HepG2 (cell line): ENCODE measurements around the gene ADGRB3. TPM values are rescaled to one million over a fixed set of nuclear protein-coding genes. Genes with fewer than 3 reads are reported as not detected.

Experiments
- ATAC-seq: fragments of 200-7000 bp; cut with Tn5 transposase; 3 replicates; pipeline ENCODE4 v1.9.1; 2020; ENCODE audit warnings: mild to moderate bottlenecking, moderate library complexity
- BruUV-seq: library from RNA; stranded (reverse); fragments of 400-500 nt; replicated peaks from 2 replicates; lab custom pipeline; 2021; lab: Mats Ljungman, UMichigan
- CTCF ChIA-PET: fragments of 300-600 bp; formaldehyde crosslinking; extraction: SDS; loops from one replicate; lab custom pipeline; 2021; ENCODE audit warnings: low total read pairs, inconsistent platforms, low intra/inter-chr PET ratio; lab: Yijun Ruan, JAX
- POLR2A ChIA-PET: fragments of 350-600 bp; sonication (Branson Sonifier 250); formaldehyde crosslinking; loops from one replicate; lab custom pipeline; 2020; ENCODE audit warnings: antibody characterized with exemption, inconsistent platforms; lab: Yijun Ruan, JAX
- DNase-seq: peaks from one replicate; pipeline ENCODE4 v3.0.0-alpha.2; 2015; ENCODE audit warnings: low spot score
- FAIRE-seq: peaks from 3 replicates; lab custom pipeline; 2011; peaks lifted over from hg19 to GRCh38; lab: Jason Lieb, UNC
- H2AFZ ChIP-seq: one replicate; pipeline ENCODE4 v1.6.1; 2011; ENCODE audit warnings: low read length, inconsistent platforms
- H3K27ac ChIP-seq: fragments of 300-600 bp; 3 replicates; pipeline ENCODE4 v1.8.0; 2011; ENCODE audit warnings: mixed run types, mild to moderate bottlenecking, mixed read lengths, low read length, inconsistent platforms; ENCODE audit not compliant: insufficient read depth; ENCODE audit errors: extremely low read length
- H3K27me3 ChIP-seq, 2 experiments: fragments of 200-600 bp in 1 of 2; 2 replicates in 1 of 2; 3 replicates in 1 of 2; pipeline versions ENCODE4 v1.6.0 to v1.8.0; 2011; ENCODE audit warnings: low read length in 2 of 2, mild to moderate bottlenecking in 2 of 2, moderate library complexity in 2 of 2, inconsistent platforms in 1 of 2; ENCODE audit not compliant: insufficient read depth in 2 of 2, control insufficient read depth in 1 of 2
- H3K36me3 ChIP-seq, 2 experiments: fragments of 200-600 bp in 1 of 2; replicated peaks in 1 of 2; 2 replicates in 1 of 2; 3 replicates in 1 of 2; pipeline versions ENCODE4 v1.5.1 to v1.8.0; 2011; ENCODE audit warnings: low read length in 2 of 2, inconsistent platforms in 1 of 2; ENCODE audit not compliant: insufficient read depth in 2 of 2, control insufficient read depth in 1 of 2
- H3K4me1 ChIP-seq: 2 replicates; pipeline ENCODE4 v1.5.1; 2012; ENCODE audit warnings: low read length, inconsistent platforms; ENCODE audit not compliant: insufficient read depth
- H3K4me2 ChIP-seq: 2 replicates; pipeline ENCODE4 v1.6.0; 2011; ENCODE audit warnings: low read depth, low read length, inconsistent platforms
- H3K4me3 ChIP-seq, 3 experiments: fragments of 200-600 bp in 1 of 3; sonication (generic), shearing (Covaris generic) in 1 of 3; replicated peaks in 1 of 3; 2 replicates each; pipeline ENCODE4 v1.5.1; 2011 to 2016; ENCODE audit warnings: low read length in 3 of 3, inconsistent platforms in 2 of 3, low read depth in 2 of 3, mild to moderate bottlenecking in 2 of 3, control low read depth in 1 of 3, mixed read lengths in 1 of 3; ENCODE audit not compliant: insufficient read depth in 1 of 3
- H3K79me2 ChIP-seq: one replicate; pipeline ENCODE4 v1.6.1; 2011; ENCODE audit warnings: low read length, inconsistent platforms; ENCODE audit not compliant: insufficient read depth
- H3K9ac ChIP-seq: 2 replicates; pipeline ENCODE4 v1.6.0; 2011; ENCODE audit warnings: mild to moderate bottlenecking, low read depth, low read length, inconsistent platforms; ENCODE audit not compliant: insufficient read depth
- H3K9me3 ChIP-seq: 2 replicates; pipeline ENCODE4 v1.5.1; 2012; ENCODE audit warnings: mild to moderate bottlenecking, low read length
- H4K20me1 ChIP-seq: 2 replicates; pipeline ENCODE4 v1.6.0; 2011; ENCODE audit warnings: inconsistent platforms, mild to moderate bottlenecking, low read length, moderate library complexity; ENCODE audit not compliant: insufficient read depth
- BCL6 ChIP-seq: IDR thresholded peaks from 2 replicates; pipeline ENCODE4 v1.6.1; 2016; ENCODE audit warnings: missing genetic modification reagents, missing compliant biosample characterization
- ELF4 ChIP-seq: sonication (generic); formaldehyde crosslinking; IDR thresholded peaks from 2 replicates; pipeline ENCODE4 v1.5.0; 2020; ENCODE audit warnings: missing genetic modification reagents, mild to moderate bottlenecking, moderate library complexity, borderline replicate concordance
- WGBS: methylation state at CpG from one replicate; pipeline ENCODE4 v1.1.6; 2017; ENCODE audit warnings: low lambda C conversion rate; 5-methylcytosine and 5-hydroxymethylcytosine counted together
- in situ Hi-C: cut with HindIII; loops from 2 replicates; pipeline ENCODE4 v1.10.0; 2017; ENCODE audit warnings: low pct_unique_long_range_greater_than_20kb; ENCODE audit not compliant: extremely low pct_ligation_motif_present
- intact Hi-C: fragments of 100-400 bp; cut with micrococcal nuclease; formaldehyde crosslinking; loops from one replicate; pipeline ENCODE4 v1.10.0; 2022; ENCODE audit not compliant: unreplicated experiment
- polyA plus RNA-seq, 8 experiments: library from polyadenylated mRNA; depleted of rRNA in 3 of 8; stranded (reverse) in 7 of 8; unstranded in 1 of 8; fragments of >200 nt; fragmentation: Illumina TruSeq in 4 of 8; extraction: Trizol in 4 of 8; gene quantifications; 2 replicates each; pipeline versions ENCODE4 v1.2.1 to v1.2.3, GENCODE V29; 2011 to 2016; ENCODE audit warnings: low read depth in 4 of 8, missing spikeins in 1 of 8, mixed read lengths in 1 of 8; ENCODE audit not compliant: insufficient read depth in 1 of 8
- total RNA-seq, 5 experiments: library from RNA; depleted of rRNA; stranded (reverse); fragments of >200 nt; fragmentation: Illumina TruSeq; extraction: Trizol; gene quantifications; 2 replicates each; pipeline ENCODE4 v1.2.3, GENCODE V29; 2016; ENCODE audit warnings: low read depth in 1 of 5
- TF ChIP-seq, protein P1 (sequence below): fragments of 450-650 bp; IDR thresholded peaks from 2 replicates; pipeline ENCODE4 v1.6.1; 2016

ADGRB3 gene
- total and polyA plus RNA-seq, 2 of the 13 experiments (the other 11 are each of a cell fraction or from before 2014, with no cell fraction given) = not detected

DNA sequence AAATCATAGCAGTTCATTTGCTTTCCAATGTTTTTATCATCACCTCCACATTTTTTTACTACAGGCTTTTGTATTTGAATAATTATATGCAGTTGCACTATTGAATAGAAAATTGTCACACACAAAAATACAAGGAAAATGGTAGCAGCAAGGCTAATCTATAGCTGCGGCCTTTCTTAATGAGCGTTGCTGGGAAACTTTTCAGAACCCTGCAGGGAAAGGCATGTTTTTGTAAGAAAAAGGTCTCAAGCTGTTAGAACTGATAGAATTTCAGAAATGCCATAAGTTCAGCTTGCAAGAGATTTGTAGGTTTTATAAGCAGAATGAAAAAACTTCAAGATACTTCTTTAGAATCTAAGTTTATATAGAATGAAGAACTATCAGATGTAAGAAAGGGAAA is 625.9 kb downstream of the ADGRB3 start:
- Histone ChIP-seq H3K36me3 (no peaks in the 10 kb centered on the region), H3K4me2 (no peak overlapping the region), H4K20me1 (no peaks in the 10 kb centered on the region), H3K27me3 (no peaks in the 10 kb centered on the region), H3K4me1 (no peaks in the 10 kb centered on the region), H3K79me2 (no peaks in the 10 kb centered on the region), H3K27ac (no peak overlapping the region), H2AFZ (no peak overlapping the region), H3K9me3 (no peaks in the 10 kb centered on the region), H3K9ac (no peak overlapping the region), H3K4me3 (no peak overlapping the region)
- in situ Hi-C loops (no loop called here), intact Hi-C loops (no loop called here)
- ATAC-seq (no peak), FAIRE-seq (no peak), DNase-seq (no peak)
- no peak for TF ChIP-seq BCL6 (CRISPR knock-in tag)
- ChIA-PET POLR2A (no interaction called here), CTCF (no interaction called here)
- WGBS = 0% methylated on average over 2 of the region's 2 CpGs
- no TSS peak for BruUV-seq

DNA sequence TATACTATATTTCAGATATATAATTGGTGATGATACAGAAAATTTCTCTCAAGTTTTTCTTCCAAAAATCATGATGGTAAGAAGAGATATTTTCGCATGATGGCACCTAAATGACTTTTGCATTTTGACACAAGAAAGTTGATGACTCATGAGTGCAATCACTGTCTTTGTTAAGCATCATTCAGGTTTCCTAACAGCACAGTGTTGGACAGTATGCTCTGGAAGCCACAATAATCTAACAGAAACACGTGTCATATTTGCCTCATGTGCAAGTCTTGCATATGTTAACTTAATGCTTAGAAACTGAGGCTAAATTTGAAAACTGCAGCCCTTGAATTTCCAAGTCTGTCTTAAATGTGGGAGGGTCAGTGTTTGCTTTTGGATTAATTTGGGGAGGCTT is 628.2 kb downstream of the ADGRB3 start:
- no peak overlapping the region for H3K4me2 ChIP-seq
- TF ChIP-seq ELF4 (CRISPR knock-in tag) = no peak
- TF ChIP-seq, protein P1, sequence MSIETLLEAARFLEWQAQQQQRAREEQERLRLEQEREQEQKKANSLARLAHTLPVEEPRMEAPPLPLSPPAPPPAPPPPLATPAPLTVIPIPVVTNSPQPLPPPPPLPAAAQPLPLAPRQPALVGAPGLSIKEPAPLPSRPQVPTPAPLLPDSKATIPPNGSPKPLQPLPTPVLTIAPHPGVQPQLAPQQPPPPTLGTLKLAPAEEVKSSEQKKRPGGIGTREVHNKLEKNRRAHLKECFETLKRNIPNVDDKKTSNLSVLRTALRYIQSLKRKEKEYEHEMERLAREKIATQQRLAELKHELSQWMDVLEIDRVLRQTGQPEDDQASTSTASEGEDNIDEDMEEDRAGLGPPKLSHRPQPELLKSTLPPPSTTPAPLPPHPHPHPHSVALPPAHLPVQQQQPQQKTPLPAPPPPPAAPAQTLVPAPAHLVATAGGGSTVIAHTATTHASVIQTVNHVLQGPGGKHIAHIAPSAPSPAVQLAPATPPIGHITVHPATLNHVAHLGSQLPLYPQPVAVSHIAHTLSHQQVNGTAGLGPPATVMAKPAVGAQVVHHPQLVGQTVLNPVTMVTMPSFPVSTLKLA = 0 out of 2 replicates have a peak, but pooled peaks have one; percentile 19
- ChIA-PET CTCF (no interaction called here), POLR2A (no interaction called here)
- H3K9me3 ChIP-seq = no peaks in the 10 kb centered on the region
- H3K27ac ChIP-seq = no peak overlapping the region
- in situ Hi-C loops (no loop called here), intact Hi-C loops (no loop called here)
- H3K79me2 ChIP-seq = no peaks in the 10 kb centered on the region
- FAIRE-seq = no peak
- H3K27me3 ChIP-seq = no peaks in the 10 kb centered on the region
- BruUV-seq = no TSS peak
- no peak overlapping the region for H3K4me3 ChIP-seq
- no peaks in the 10 kb centered on the region for H3K36me3 ChIP-seq
- H3K4me1 ChIP-seq = no peaks in the 10 kb centered on the region
- H2AFZ ChIP-seq = no peak overlapping the region
- 0% methylated on average over 2 of the region's 2 CpGs for WGBS
- no peak for ATAC-seq
- H4K20me1 ChIP-seq = no peaks in the 10 kb centered on the region
- H3K9ac ChIP-seq = no peak overlapping the region
- no peak for DNase-seq
